ENCODE data around the gene HSPA9. TPM values are rescaled to one million over a fixed set of nuclear protein-coding genes. Genes with fewer than 3 reads are reported as not detected.

The HSPA9 gene
- total and polyA plus RNA-seq, 10 of the 15 experiments (the other 5 are each of a cell fraction or from before 2014, with no cell fraction given), result 145 to 455 (median 343) TPM

DNA sequence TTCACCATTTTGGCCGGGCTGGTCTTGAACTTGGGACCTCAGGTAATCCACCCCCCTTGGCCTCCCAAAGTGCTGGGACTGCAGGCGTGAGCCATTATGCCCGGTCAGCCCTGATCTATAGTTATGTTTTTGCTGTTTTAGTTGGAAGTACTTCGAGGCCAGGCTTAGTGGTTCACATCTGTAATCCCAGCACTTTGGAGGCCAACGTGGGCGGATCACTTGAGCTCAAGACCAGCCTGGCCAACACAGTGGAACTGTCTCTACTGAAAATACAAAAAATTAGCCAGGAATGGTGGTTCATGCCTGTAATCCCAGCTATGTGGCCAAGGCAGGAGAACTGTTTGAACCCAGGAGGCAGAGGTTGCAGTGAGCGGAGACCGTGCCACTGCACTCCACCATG is 2.0 kb downstream of the HSPA9 start (continued):
- TF ChIP-seq SMARCA5 (IDR thresholded peaks at IDR 0.05) (no peak), POU2F2 (IDR thresholded peaks at IDR 0.05; ENCODE audit: borderline replicate concordance, low read depth, low read length) (no peak)

DNA sequence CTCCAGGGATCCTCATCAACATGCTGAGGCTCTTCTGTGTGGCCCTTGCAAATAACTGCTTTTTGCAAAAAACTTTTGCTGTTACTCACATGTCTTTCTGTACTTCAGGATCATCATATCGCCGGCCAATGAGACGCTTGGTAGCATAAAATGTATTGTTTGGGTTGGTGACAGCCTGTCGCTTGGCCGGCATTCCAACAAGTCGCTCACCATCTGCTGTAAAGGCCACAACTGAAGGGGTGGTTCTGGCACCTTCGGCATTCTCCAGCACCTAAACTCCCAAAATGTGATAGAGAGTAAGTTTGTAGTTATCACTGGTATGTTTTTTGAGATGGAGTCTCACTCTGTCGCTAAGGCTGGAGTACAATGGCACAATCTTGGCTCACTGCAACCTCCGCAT is 4.3 kb downstream of the HSPA9 start:
- Histone ChIP-seq H3K4me1 (ENCODE audit: control insufficient read depth, insufficient read depth, low read length) (no peaks in the 10 kb centered on the region), H3K9ac (ENCODE audit: control insufficient read depth, insufficient read depth, low read length) (no peak overlapping the region), H3K9me3 (replicated peaks; ENCODE audit: control insufficient read depth, insufficient read depth, low read length) (no peaks in the 10 kb centered on the region), H3K4me2 (ENCODE audit: control insufficient read depth, insufficient read depth) (no peak overlapping the region), H3K79me2 (ENCODE audit: control insufficient read depth, insufficient read depth, low read length) (peaks cover 55% of the 10 kb centered on the region), H3K27ac (ENCODE audit: control insufficient read depth, insufficient read depth) (no peak overlapping the region), H3K36me3 (ENCODE audit: control insufficient read depth in 2 of 2, insufficient read depth in 2 of 2, low read length in 1 of 2) (peaks cover 15 to 38% of the 10 kb centered on the region in 2 experiments), H2AFZ (ENCODE audit: control insufficient read depth, low read depth, low read length) (no peak overlapping the region), H3K4me3 (no peak overlapping the region), H3K27me3 (replicated peaks in 1 of 2; ENCODE audit: control insufficient read depth in 2 of 2, insufficient read depth in 2 of 2, low read length in 1 of 2) (no peaks in the 10 kb centered on the region), H4K20me1 (ENCODE audit: control insufficient read depth, insufficient read depth) (no peaks in the 10 kb centered on the region)
- no peak for ATAC-seq
- SMC1A ChIA-PET (ENCODE audit: uncharacterized antibody, unreplicated experiment), result no interaction called here
- TF ChIP-seq NR2C1 (IDR thresholded peaks at IDR 0.05) (no peak), POLR2A (IDR thresholded peaks at IDR 0.05; ENCODE audit: low read depth, low read length) (0 out of 2 replicates have a peak, but pooled peaks have one; percentile 33)
- POLR2A ChIA-PET, result no interaction called here
- FAIRE-seq, result no peak
- intact Hi-C loops (cut with micrococcal nuclease; ENCODE audit: unreplicated experiment), result no loop called here
- no peak for DNase-seq (ENCODE audit: low read depth, low spot score)
- WGBS (ENCODE audit: insufficient coverage, insufficient replicate concordance, low lambda C conversion rate, missing lambda C conversion rate), result 90% methylated on average over 9 of the region's 9 CpGs
- RAD21 ChIA-PET (ENCODE audit: unreplicated experiment), result no interaction called here
- in situ Hi-C loops (cut with MboI), result loop anchor here (10.0 kb wide), 1 partner anchor 694 kb away; no protein-coding TSS in a partner anchor
- CTCF ChIA-PET, result no interaction called here
- BruUV-seq (replicated peaks), result no TSS peak

DNA sequence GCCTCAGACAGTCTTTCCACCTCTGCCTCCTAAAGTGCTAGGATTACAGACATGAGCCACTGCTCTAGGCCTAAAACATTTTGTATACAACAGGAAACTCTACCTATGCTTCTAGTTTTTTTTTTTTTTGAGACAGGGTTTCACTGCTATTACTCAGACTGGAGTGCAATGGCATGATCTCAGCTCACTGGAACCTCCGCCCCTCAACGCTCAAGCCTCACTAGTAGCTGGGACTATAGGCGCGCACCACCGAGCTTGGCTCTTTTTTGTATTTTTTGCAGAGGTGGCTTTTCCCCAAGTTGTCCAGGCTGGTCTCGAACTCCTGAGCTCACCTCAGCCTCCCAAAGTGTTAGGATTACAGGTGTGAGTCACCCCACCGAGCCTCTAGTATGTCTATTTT is 5.4 kb downstream of the HSPA9 start:
- no peak for ATAC-seq
- FAIRE-seq, result no peak
- POLR2A ChIA-PET, result no interaction called here
- Histone ChIP-seq H3K4me3 (no peak overlapping the region), H3K9ac (ENCODE audit: control insufficient read depth, insufficient read depth, low read length) (no peak overlapping the region), H3K4me2 (ENCODE audit: control insufficient read depth, insufficient read depth) (0 out of 2 replicates have a peak overlapping the region, but pooled peaks have one; percentile 7), H3K27me3 (replicated peaks in 1 of 2; ENCODE audit: control insufficient read depth in 2 of 2, insufficient read depth in 2 of 2, low read length in 1 of 2) (no peaks in the 10 kb centered on the region), H3K27ac (ENCODE audit: control insufficient read depth, insufficient read depth) (no peak overlapping the region), H3K79me2 (ENCODE audit: control insufficient read depth, insufficient read depth, low read length) (peaks cover 55% of the 10 kb centered on the region), H3K36me3 (ENCODE audit: control insufficient read depth in 2 of 2, insufficient read depth in 2 of 2, low read length in 1 of 2) (peaks cover 19 to 47% of the 10 kb centered on the region in 2 experiments), H2AFZ (ENCODE audit: control insufficient read depth, low read depth, low read length) (no peak overlapping the region), H4K20me1 (ENCODE audit: control insufficient read depth, insufficient read depth) (no peaks in the 10 kb centered on the region), H3K4me1 (ENCODE audit: control insufficient read depth, insufficient read depth, low read length) (no peaks in the 10 kb centered on the region), H3K9me3 (replicated peaks; ENCODE audit: control insufficient read depth, insufficient read depth, low read length) (no peaks in the 10 kb centered on the region)
- no TSS peak for BruUV-seq (replicated peaks)
- DNase-seq (ENCODE audit: low read depth, low spot score), result no peak
- TF ChIP-seq FOXM1 (IDR thresholded peaks at IDR 0.05; ENCODE audit: low read depth, low read length) (no peak), CHD4 (IDR thresholded peaks at IDR 0.05) (no peak)
- TF ChIP-seq, protein P1, sequence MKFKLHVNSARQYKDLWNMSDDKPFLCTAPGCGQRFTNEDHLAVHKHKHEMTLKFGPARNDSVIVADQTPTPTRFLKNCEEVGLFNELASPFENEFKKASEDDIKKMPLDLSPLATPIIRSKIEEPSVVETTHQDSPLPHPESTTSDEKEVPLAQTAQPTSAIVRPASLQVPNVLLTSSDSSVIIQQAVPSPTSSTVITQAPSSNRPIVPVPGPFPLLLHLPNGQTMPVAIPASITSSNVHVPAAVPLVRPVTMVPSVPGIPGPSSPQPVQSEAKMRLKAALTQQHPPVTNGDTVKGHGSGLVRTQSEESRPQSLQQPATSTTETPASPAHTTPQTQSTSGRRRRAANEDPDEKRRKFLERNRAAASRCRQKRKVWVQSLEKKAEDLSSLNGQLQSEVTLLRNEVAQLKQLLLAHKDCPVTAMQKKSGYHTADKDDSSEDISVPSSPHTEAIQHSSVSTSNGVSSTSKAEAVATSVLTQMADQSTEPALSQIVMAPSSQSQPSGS (IDR thresholded peaks at IDR 0.05; ENCODE audit: low read length), result no peak
- SMC1A ChIA-PET (ENCODE audit: uncharacterized antibody, unreplicated experiment), result interaction anchor here (1.9 to 2.3 kb wide), 2 partner anchors 15 to 66 kb away, joined by 6 to 7 read pairs; no protein-coding TSS in a partner anchor
- intact Hi-C loops (cut with micrococcal nuclease; ENCODE audit: unreplicated experiment), result no loop called here
- RAD21 ChIA-PET (ENCODE audit: unreplicated experiment), result no interaction called here
- in situ Hi-C loops (cut with MboI), result loop anchor here (10.0 kb wide), 1 partner anchor 695 kb away; no protein-coding TSS in a partner anchor
- WGBS (ENCODE audit: insufficient coverage, insufficient replicate concordance, low lambda C conversion rate, missing lambda C conversion rate), result 85% methylated on average over 7 of the region's 7 CpGs
- CTCF ChIA-PET, result interaction anchor here (0.8 to 2.4 kb wide), 3 partner anchors 10 to 26 kb away, joined by 3 to 11 read pairs (median 6); no protein-coding TSS in a partner anchor
